Endothelial cell (in vitro differentiated cells): ENCODE data around the gene ARHGEF17. TPM values are rescaled to one million over a fixed set of nuclear protein-coding genes. Genes with fewer than 3 reads are reported as not detected.

Experiments
- DNase-seq: peaks from one replicate; pipeline ENCODE4 v3.0.0; 2021; ENCODE audit warnings: low spot score
- H3K27ac Mint-ChIP-seq: one replicate; pipeline ENCODE4 v1.8.0; 2021; ENCODE audit warnings: mixed read lengths, inconsistent platforms; ENCODE audit not compliant: unreplicated experiment
- H3K27me3 Mint-ChIP-seq: one replicate; pipeline ENCODE4 v1.8.0; 2021; ENCODE audit warnings: mild to moderate bottlenecking, moderate library complexity, mixed read lengths, inconsistent platforms; ENCODE audit not compliant: unreplicated experiment
- H3K36me3 Mint-ChIP-seq: one replicate; pipeline ENCODE4 v1.8.0; 2021; ENCODE audit warnings: mild to moderate bottlenecking, low read depth, mixed read lengths, inconsistent platforms; ENCODE audit not compliant: unreplicated experiment
- H3K4me1 Mint-ChIP-seq: one replicate; pipeline ENCODE4 v1.8.0; 2021; ENCODE audit warnings: mild to moderate bottlenecking, mixed read lengths, inconsistent platforms; ENCODE audit not compliant: unreplicated experiment
- H3K4me3 Mint-ChIP-seq: one replicate; pipeline ENCODE4 v1.8.0; 2021; ENCODE audit warnings: mild to moderate bottlenecking, mixed read lengths, inconsistent platforms; ENCODE audit not compliant: unreplicated experiment
- H3K9me3 Mint-ChIP-seq: one replicate; pipeline ENCODE4 v1.8.0; 2021; ENCODE audit warnings: mixed read lengths, inconsistent platforms; ENCODE audit not compliant: unreplicated experiment
- long read RNA-seq: library from polyadenylated mRNA; unstranded; transcript quantifications from one replicate; pipeline ENCODE4 v2.0.0, GENCODE V29; 2020; ENCODE audit not compliant: unreplicated experiment
- total RNA-seq: library from RNA; stranded (reverse); fragmentation: NEBNext Ultra II Directional; extraction: Animal tissue kit (Norgen Biotek cat#: 25700); gene quantifications from one replicate; pipeline ENCODE4 v1.2.1, GENCODE V29; 2021; ENCODE audit not compliant: unreplicated experiment
- TF ChIP-seq, protein P1 (sequence below): fragments of 200-600 bp; sonication (generic); IDR thresholded peaks from one replicate; pipeline ENCODE4 v1.5.0; 2021; ENCODE audit warnings: antibody characterized with exemption; ENCODE audit not compliant: unreplicated experiment

The ARHGEF17 gene
- 93.3 TPM for total RNA-seq
- long read RNA-seq, partial matches to known transcripts = 1 of 3 reads
- long read RNA-seq, other reads (novel, unspliced or antisense) = 2 of 3 reads

- Mint-ChIP-seq H3K4me1 (peaks cover 29% of the 10 kb centered on the region), H3K27ac (peak within 1 kb of the TSS; percentile 96), H3K4me3 (peak within 1 kb of the TSS; percentile 92), H3K36me3 (peaks cover 10% of the 10 kb centered on the region), H3K27me3 (peaks cover 12% of the 10 kb centered on the region), H3K9me3 (no peaks in the 10 kb centered on the region)
- TF ChIP-seq, protein P1, sequence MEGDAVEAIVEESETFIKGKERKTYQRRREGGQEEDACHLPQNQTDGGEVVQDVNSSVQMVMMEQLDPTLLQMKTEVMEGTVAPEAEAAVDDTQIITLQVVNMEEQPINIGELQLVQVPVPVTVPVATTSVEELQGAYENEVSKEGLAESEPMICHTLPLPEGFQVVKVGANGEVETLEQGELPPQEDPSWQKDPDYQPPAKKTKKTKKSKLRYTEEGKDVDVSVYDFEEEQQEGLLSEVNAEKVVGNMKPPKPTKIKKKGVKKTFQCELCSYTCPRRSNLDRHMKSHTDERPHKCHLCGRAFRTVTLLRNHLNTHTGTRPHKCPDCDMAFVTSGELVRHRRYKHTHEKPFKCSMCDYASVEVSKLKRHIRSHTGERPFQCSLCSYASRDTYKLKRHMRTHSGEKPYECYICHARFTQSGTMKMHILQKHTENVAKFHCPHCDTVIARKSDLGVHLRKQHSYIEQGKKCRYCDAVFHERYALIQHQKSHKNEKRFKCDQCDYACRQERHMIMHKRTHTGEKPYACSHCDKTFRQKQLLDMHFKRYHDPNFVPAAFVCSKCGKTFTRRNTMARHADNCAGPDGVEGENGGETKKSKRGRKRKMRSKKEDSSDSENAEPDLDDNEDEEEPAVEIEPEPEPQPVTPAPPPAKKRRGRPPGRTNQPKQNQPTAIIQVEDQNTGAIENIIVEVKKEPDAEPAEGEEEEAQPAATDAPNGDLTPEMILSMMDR = no peak
- DNase-seq = peak; percentile 69
Observed at GRCh38 chr11:73308003-73308960, at the start of gene ARHGEF17. Gene ARHGEF17, plus strand, starts transcription at chr11:73308276. Its CDS starts 363 bp downstream, at chr11:73308639.

GRCh38 chr11:73259406-73260126 is 48.5 kb upstream of the ARHGEF17 start:
- H3K9me3 Mint-ChIP-seq = no peaks in the 10 kb centered on the region
- H3K27me3 Mint-ChIP-seq = peaks cover 11% of the 10 kb centered on the region
- H3K4me3 Mint-ChIP-seq = no peak overlapping the region
- TF ChIP-seq, protein P1 = no peak
- H3K36me3 Mint-ChIP-seq = no peaks in the 10 kb centered on the region
- H3K4me1 Mint-ChIP-seq = peaks cover 3% of the 10 kb centered on the region
- no peak overlapping the region for H3K27ac Mint-ChIP-seq
- no peak for DNase-seq

- no peak overlapping the region for H3K27ac Mint-ChIP-seq
- H3K9me3 Mint-ChIP-seq = no peaks in the 10 kb centered on the region
Observed at GRCh38 chr11:73260127-73260457, 48.0 kb upstream of the ARHGEF17 start.

DNA sequence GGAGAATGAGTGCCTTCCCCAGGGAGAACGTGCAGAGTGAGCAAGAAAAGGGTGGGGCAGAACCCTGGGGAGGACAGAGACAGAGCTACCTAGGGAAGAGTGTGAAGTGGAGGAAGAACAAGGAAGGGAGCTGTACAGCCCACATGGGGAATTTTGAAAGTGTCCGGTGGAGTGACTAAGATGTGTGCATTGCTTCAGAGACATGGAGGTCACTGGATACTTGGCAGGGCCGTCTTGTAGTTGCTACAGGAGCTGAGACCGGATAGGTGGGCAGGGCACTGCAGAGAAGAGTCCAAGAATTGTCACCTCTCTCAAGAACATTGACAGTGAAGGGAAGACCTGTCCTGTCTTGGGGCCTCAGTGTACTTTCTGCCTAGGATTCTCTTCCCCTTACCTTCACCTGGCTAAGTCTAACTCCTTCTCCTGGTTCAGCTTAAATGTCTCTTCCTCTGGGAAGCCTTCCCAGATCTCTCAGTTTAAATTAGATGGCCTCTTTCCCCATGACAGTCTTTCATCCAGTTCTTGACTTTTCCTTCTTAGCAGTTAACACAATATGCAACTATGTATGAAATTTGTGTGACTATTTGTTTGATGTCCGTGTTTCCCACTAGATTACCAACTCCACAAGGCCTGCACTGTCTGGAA is 45.1 kb upstream of the ARHGEF17 start:
- Mint-ChIP-seq H3K4me1 (peaks cover 5% of the 10 kb centered on the region), H3K36me3 (no peaks in the 10 kb centered on the region), H3K9me3 (no peaks in the 10 kb centered on the region), H3K27ac (no peak overlapping the region), H3K4me3 (no peak overlapping the region), H3K27me3 (peaks cover 19% of the 10 kb centered on the region)
- TF ChIP-seq, protein P1 = no peak
- no peak for DNase-seq

More at GRCh38 chr11:73260127-73260457, 48.0 kb upstream of the ARHGEF17 start:
- peaks cover 15% of the 10 kb centered on the region for H3K27me3 Mint-ChIP-seq
- H3K36me3 Mint-ChIP-seq = no peaks in the 10 kb centered on the region
- no peak for DNase-seq
- H3K4me3 Mint-ChIP-seq = no peak overlapping the region
- TF ChIP-seq, protein P1 = no peak
- peaks cover 3% of the 10 kb centered on the region for H3K4me1 Mint-ChIP-seq
